Lower leg skin (tissue), 3 donors: ENCODE measurements around the gene GAK.

Experiments used
- POLR2A ChIP-seq, 2 donors: fragments of 450-650 bp; IDR thresholded peaks; one replicate each; pipeline ENCODE4 v1.6.1; 2016 to 2017; ENCODE audit warnings: antibody characterized with exemption in 2 of 2, mild to moderate bottlenecking in 1 of 2, moderate library complexity in 1 of 2
- TF ChIP-seq, protein P1 (sequence below), 3 donors: fragments of 450-650 bp; IDR thresholded peaks; one replicate each; pipeline ENCODE4 v1.5.1; 2016; ENCODE audit warnings: antibody characterized with exemption in 3 of 3, mild to moderate bottlenecking in 3 of 3, moderate library complexity in 2 of 3

DNA sequence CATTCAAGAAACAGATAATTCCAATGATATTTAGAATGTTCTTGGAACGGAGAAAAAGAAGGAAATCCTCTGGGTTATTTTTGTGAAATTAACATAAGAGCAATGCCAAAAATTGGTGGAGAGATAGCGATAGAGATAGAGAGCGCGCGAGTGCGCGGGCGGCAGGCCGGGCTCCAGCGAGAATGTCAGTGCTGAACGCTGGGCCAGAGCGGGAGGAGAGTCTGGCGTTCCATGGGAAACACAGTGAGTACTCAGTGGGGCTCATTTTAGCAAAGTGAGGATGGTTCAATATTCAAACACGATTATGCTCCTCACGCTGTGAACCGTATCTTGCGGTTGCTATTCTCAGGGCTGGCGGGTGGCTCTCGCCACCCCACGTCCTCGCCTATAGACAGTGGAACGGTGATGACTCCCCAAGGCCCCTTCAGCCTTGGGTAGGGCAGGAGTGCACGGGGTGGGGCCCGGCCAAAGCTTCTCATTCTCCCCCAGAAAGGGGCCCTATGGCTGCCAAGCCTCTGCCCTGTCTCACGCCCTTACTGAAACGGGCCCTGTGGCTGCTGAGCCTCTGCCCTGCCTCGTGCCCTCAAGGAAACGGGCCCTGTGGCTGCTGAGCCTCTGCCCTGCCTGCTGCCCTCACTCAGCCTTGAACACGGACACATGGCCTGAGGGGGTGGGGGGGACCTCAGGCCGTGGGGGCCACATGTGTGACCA lies 123.1 kb downstream of the GAK start:
- TF ChIP-seq, protein P1, sequence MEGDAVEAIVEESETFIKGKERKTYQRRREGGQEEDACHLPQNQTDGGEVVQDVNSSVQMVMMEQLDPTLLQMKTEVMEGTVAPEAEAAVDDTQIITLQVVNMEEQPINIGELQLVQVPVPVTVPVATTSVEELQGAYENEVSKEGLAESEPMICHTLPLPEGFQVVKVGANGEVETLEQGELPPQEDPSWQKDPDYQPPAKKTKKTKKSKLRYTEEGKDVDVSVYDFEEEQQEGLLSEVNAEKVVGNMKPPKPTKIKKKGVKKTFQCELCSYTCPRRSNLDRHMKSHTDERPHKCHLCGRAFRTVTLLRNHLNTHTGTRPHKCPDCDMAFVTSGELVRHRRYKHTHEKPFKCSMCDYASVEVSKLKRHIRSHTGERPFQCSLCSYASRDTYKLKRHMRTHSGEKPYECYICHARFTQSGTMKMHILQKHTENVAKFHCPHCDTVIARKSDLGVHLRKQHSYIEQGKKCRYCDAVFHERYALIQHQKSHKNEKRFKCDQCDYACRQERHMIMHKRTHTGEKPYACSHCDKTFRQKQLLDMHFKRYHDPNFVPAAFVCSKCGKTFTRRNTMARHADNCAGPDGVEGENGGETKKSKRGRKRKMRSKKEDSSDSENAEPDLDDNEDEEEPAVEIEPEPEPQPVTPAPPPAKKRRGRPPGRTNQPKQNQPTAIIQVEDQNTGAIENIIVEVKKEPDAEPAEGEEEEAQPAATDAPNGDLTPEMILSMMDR (IDR thresholded peaks at IDR 0.05), result no peak
- TF ChIP-seq POLR2A (IDR thresholded peaks at IDR 0.05), result no peak
